ENCODE measurements around the gene LRRC4C.

DNA sequence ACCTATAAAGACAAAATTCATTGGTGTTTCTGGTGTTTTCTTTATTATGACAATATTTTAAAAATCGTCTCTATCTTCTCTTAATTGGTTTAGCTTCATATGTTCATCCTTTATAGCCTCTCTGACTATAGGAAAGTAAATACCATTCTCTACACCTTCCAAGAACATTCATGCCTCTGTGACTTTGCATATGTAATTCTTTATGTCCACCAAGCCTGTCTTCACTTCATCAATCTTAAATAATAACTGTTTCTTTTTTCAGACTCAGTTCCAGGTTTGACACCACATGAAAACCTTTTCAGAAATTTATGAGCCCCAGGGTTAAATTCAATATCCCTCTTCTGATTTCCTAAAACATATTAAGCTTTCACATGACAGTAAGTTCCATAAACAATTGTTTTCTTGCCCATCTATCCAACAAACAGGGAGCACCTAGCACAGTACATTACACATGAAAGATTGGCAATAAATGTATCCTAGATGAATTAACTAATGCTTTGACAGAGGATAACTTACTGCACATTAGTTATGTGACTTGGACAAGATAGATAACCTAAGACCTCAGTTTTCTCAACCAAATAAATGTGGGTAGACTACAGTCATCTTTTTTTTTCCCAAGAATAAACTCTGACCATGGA lies 886.1 kb downstream of the LRRC4C start:
- TF ChIP-seq RELA (IDR thresholded peaks at IDR 0.05; ENCODE audit: borderline replicate concordance, partially characterized antibody): no peak
- no peak for TF ChIP-seq POLR2AphosphoS5 (IDR thresholded peaks at IDR 0.05; ENCODE audit: low read length)
- TF ChIP-seq, protein P1, sequence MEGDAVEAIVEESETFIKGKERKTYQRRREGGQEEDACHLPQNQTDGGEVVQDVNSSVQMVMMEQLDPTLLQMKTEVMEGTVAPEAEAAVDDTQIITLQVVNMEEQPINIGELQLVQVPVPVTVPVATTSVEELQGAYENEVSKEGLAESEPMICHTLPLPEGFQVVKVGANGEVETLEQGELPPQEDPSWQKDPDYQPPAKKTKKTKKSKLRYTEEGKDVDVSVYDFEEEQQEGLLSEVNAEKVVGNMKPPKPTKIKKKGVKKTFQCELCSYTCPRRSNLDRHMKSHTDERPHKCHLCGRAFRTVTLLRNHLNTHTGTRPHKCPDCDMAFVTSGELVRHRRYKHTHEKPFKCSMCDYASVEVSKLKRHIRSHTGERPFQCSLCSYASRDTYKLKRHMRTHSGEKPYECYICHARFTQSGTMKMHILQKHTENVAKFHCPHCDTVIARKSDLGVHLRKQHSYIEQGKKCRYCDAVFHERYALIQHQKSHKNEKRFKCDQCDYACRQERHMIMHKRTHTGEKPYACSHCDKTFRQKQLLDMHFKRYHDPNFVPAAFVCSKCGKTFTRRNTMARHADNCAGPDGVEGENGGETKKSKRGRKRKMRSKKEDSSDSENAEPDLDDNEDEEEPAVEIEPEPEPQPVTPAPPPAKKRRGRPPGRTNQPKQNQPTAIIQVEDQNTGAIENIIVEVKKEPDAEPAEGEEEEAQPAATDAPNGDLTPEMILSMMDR (IDR thresholded peaks at IDR 0.05 in 2 of 3, conservative IDR thresholded peaks at IDR 0.05 in 1 of 3; ENCODE audit: control insufficient read depth in 2 of 3, extremely low read depth in 1 of 3, insufficient read depth in 1 of 3, low read depth in 3 of 3, low read length in 3 of 3): no peak
